Prostate gland (tissue), 2 donors: ENCODE measurements around the gene RPUSD3. TPM values are rescaled to one million over a fixed set of nuclear protein-coding genes. Genes with fewer than 3 reads are reported as not detected.
"Not testable (repeated sequence)": the region's sequence is repeated elsewhere in the genome, so short reads cannot be mapped to it uniquely, and the experiment has no call there.

ENCODE experiments used
- DNase-seq: peaks from one replicate; pipeline ENCODE4 v3.0.0-alpha.2; 2019; ENCODE audit warnings: low spot score
- H3K27ac ChIP-seq, 2 donors: fragments of 200-600 bp; sonication (generic); 2 replicates each; pipeline ENCODE4 v1.5.1; 2017 to 2019
- H3K27me3 ChIP-seq: fragments of 200-600 bp; sonication (generic); replicated peaks from 2 replicates; pipeline ENCODE4 v1.5.1; 2019; ENCODE audit not compliant: insufficient read depth
- H3K36me3 ChIP-seq, 2 donors: fragments of 200-600 bp; sonication (generic); 1 replicate in 1 of 2; 2 replicates in 1 of 2; pipeline versions ENCODE4 v1.5.1 to v1.8.1; 2017 to 2019
- H3K4me1 ChIP-seq: fragments of 200-600 bp; sonication (generic); replicated peaks from 2 replicates; pipeline ENCODE4 v1.5.1; 2019
- H3K4me3 ChIP-seq, 2 donors: fragments of 200-600 bp; sonication (generic); 2 replicates each; pipeline ENCODE4 v1.5.1; 2017 to 2019
- H3K9me3 ChIP-seq: fragments of 200-600 bp; sonication (generic); 2 replicates; pipeline ENCODE4 v1.5.1; 2017
- CTCF ChIP-seq, 4 experiments: fragments of 200-600 bp in 2 of 4; fragments of 450-650 bp in 2 of 4; sonication (generic) in 2 of 4; IDR thresholded peaks; 1 replicate in 3 of 4; 2 replicates in 1 of 4; pipeline ENCODE4 v1.5.1; 2016 to 2019; ENCODE audit warnings: antibody characterized with exemption in 4 of 4, mild to moderate bottlenecking in 2 of 4, moderate library complexity in 2 of 4
- POLR2A ChIP-seq: fragments of 450-650 bp; IDR thresholded peaks from one replicate; pipeline ENCODE4 v1.6.1; 2016; ENCODE audit warnings: antibody characterized with exemption, mild to moderate bottlenecking
- POLR2AphosphoS5 ChIP-seq: sonication (generic); formaldehyde crosslinking; IDR thresholded peaks from one replicate; pipeline ENCODE4 v1.6.1; 2017; ENCODE audit warnings: antibody characterized with exemption
- WGBS: methylation state at CpG from one replicate; pipeline ENCODE4 v1.1.5; 2018; 5-methylcytosine and 5-hydroxymethylcytosine counted together
- intact Hi-C: fragments of 100-400 bp; cut with DNase I; formaldehyde crosslinking; loops from one replicate; pipeline ENCODE4 v1.14.2; 2022
- total RNA-seq, 2 donors: library from RNA; depleted of rRNA; stranded (reverse); fragments of >200 nt; gene quantifications; one replicate each; pipeline ENCODE4 v1.1.0, GENCODE V29; 2016

The RPUSD3 gene
- total RNA-seq, 2 donors from 2014 or later = 40.9 to 44.6 TPM

- no peaks in the 10 kb centered on the region for H3K9me3 ChIP-seq
- no peaks in the 10 kb centered on the region for H3K27me3 ChIP-seq
- no peak for DNase-seq
- H3K4me1 ChIP-seq = no peaks in the 10 kb centered on the region
- WGBS = 77% methylated on average over 7 of the region's 7 CpGs
- intact Hi-C loops = no loop called here
- no peaks in the 10 kb centered on the region for H3K36me3 ChIP-seq
- H3K4me3 ChIP-seq = no peak within 1 kb of the TSS
- no peak for TF ChIP-seq POLR2A
- no peak within 1 kb of the TSS for H3K27ac ChIP-seq
Observed at GRCh38 chr3:9879830-9880549, 36.2 kb upstream of the RPUSD3 start, which contains the start of gene CIDEC. Gene CIDEC (minus strand): TSS chr3:9880253. CDS start chr3:9878486, 1,767 bp downstream.

GRCh38 chr3:9878700-9879099 lies 34.9 kb upstream of the RPUSD3 start:
- Histone ChIP-seq H3K36me3 (no peaks in the 10 kb centered on the region), H3K27ac (no peak overlapping the region), H3K9me3 (no peaks in the 10 kb centered on the region), H3K4me3 (no peak overlapping the region), H3K27me3 (no peaks in the 10 kb centered on the region), H3K4me1 (no peaks in the 10 kb centered on the region)
- intact Hi-C loops = no loop called here
- DNase-seq = no peak
- 78% methylated on average over 5 of the region's 5 CpGs for WGBS
- TF ChIP-seq CTCF (IDR thresholded peaks at IDR 0.05) (no peak), POLR2A (no peak), POLR2AphosphoS5 (no peak)

GRCh38 chr3:9876991-9877390 lies 33.2 kb upstream of the RPUSD3 start:
- Histone ChIP-seq H3K36me3 (no peaks in the 10 kb centered on the region), H3K4me3 (no peak overlapping the region), H3K9me3 (no peaks in the 10 kb centered on the region), H3K4me1 (no peaks in the 10 kb centered on the region), H3K27ac (no peak overlapping the region), H3K27me3 (no peaks in the 10 kb centered on the region)
- intact Hi-C loops = no loop called here
- DNase-seq = no peak
- WGBS = 90% methylated on average over 12 of the region's 12 CpGs
- TF ChIP-seq POLR2A (no peak), CTCF (IDR thresholded peaks at IDR 0.05) (no peak), POLR2AphosphoS5 (no peak)

GRCh38 chr3:9876255-9876654 lies 32.4 kb upstream of the RPUSD3 start:
- WGBS = 80% methylated on average over 4 of the region's 4 CpGs
- H3K4me1 ChIP-seq, H3K36me3 ChIP-seq, H3K27ac ChIP-seq, H3K4me3 ChIP-seq, H3K27me3 ChIP-seq, H3K9me3 ChIP-seq, intact Hi-C loops, DNase-seq: not testable (repeated sequence)

GRCh38 chr3:9875448-9875847 lies 31.6 kb upstream of the RPUSD3 start:
- no peak for DNase-seq
- Histone ChIP-seq H3K9me3 (no peaks in the 10 kb centered on the region), H3K4me3 (no peak overlapping the region), H3K27ac (no peak overlapping the region), H3K4me1 (no peaks in the 10 kb centered on the region), H3K36me3 (no peaks in the 10 kb centered on the region), H3K27me3 (no peaks in the 10 kb centered on the region)
- intact Hi-C loops = no loop called here
- TF ChIP-seq POLR2AphosphoS5 (no peak), CTCF (IDR thresholded peaks at IDR 0.05) (no peak), POLR2A (no peak)

- intact Hi-C loops, H3K27ac ChIP-seq, DNase-seq, H3K4me1 ChIP-seq, H3K9me3 ChIP-seq, H3K4me3 ChIP-seq, H3K36me3 ChIP-seq, H3K27me3 ChIP-seq: not testable (repeated sequence)
- WGBS = 96% methylated on average over 5 of the region's 5 CpGs
Observed at GRCh38 chr3:9872067-9872466, 28.3 kb upstream of the RPUSD3 start.
